ENCODE results near the gene METTL14. TPM values are rescaled to one million over a fixed set of nuclear protein-coding genes. Genes with fewer than 3 reads are reported as not detected.

METTL14 gene
- total RNA-seq, 1 experiment from 2014 or later = 53.8 TPM

- ATAC-seq = no peak
- Histone ChIP-seq H3K4me1 (ENCODE audit: control insufficient read depth in 1 of 2, insufficient read depth in 2 of 2, low read length in 2 of 2) (no peaks in the 10 kb centered on the region), H3K79me2 (ENCODE audit: insufficient read depth, low read length) (no peaks in the 10 kb centered on the region), H3K27me3 (ENCODE audit: insufficient read depth, low read length) (no peaks in the 10 kb centered on the region), H3K9me2 (ENCODE audit: insufficient read depth) (no peaks in the 10 kb centered on the region), H3K9ac (ENCODE audit: low read length) (no peak overlapping the region), H3K9me3 (ENCODE audit: control insufficient read depth in 1 of 2, insufficient read depth in 1 of 2, low read depth in 1 of 2, low read length in 2 of 2) (no peaks in the 10 kb centered on the region), H3K36me3 (ENCODE audit: control insufficient read depth in 1 of 2, insufficient read depth in 2 of 2, low read length in 2 of 2) (peaks cover 0 to 5% of the 10 kb centered on the region in 2 experiments; a peak in 1 of 4 replicates), H4K20me1 (ENCODE audit: insufficient read depth) (no peaks in the 10 kb centered on the region), H3K4me2 (ENCODE audit: low read length) (no peak overlapping the region), H3K27ac (ENCODE audit: low read depth, low read length) (no peak overlapping the region), H2AFZ (ENCODE audit: low read depth, low read length, poor library complexity, severe bottlenecking) (no peak overlapping the region), H3K4me3 (replicated peaks in 1 of 2; ENCODE audit: low read depth in 1 of 2, low read length in 2 of 2) (no peak overlapping the region)
- DNase-seq (ENCODE audit: low read depth, low spot score) = no peak
- CTCF ChIA-PET = no interaction called here
- POLR2A ChIA-PET = no interaction called here
- intact Hi-C loops (cut with micrococcal nuclease) = no loop called here
- RAD21 ChIA-PET (ENCODE audit: low non-redundant PET in 1 of 2, low total read pairs in 2 of 2, uncharacterized antibody in 2 of 2, unreplicated experiment in 2 of 2) = no interaction called here
- no TSS peak for BruUV-seq (replicated peaks)
- TF ChIP-seq MAX (IDR thresholded peaks at IDR 0.05) (no peak), SIN3A (IDR thresholded peaks at IDR 0.05; ENCODE audit: low read depth) (no peak), POLR2AphosphoS5 (IDR thresholded peaks at IDR 0.05; ENCODE audit: low read depth, low read length) (no peak), TCF7L2 (IDR thresholded peaks at IDR 0.05; ENCODE audit: borderline replicate concordance, extremely low read depth, insufficient read depth, insufficient read length) (no peak), POLR2A (IDR thresholded peaks at IDR 0.05; ENCODE audit: borderline replicate concordance, extremely low read depth, insufficient read depth, insufficient read length) (no peak), ELF1 (IDR thresholded peaks at IDR 0.05; ENCODE audit: borderline replicate concordance, low read depth) (no peak), SRF (IDR thresholded peaks at IDR 0.05; ENCODE audit: low read depth) (no peak), CTCF (IDR thresholded peaks at IDR 0.05 in 2 of 3, conservative IDR thresholded peaks at IDR 0.05 in 1 of 3; ENCODE audit: borderline replicate concordance in 1 of 3, insufficient read depth in 1 of 3, low read depth in 2 of 3, low read length in 2 of 3) (no peak), ZNF274 (IDR thresholded peaks at IDR 0.05; ENCODE audit: low read depth, low read length) (no peak), SP1 (IDR thresholded peaks at IDR 0.05; ENCODE audit: low read depth) (no peak), CBX3 (IDR thresholded peaks at IDR 0.05; ENCODE audit: low read depth) (no peak), CEBPB (IDR thresholded peaks at IDR 0.05; ENCODE audit: low read depth) (no peak), FOSL1 (IDR thresholded peaks at IDR 0.05; ENCODE audit: low read depth) (no peak), YY1 (IDR thresholded peaks at IDR 0.05; ENCODE audit: extremely low read depth, insufficient replicate concordance, low read depth, low read length) (no peak), EGR1 (IDR thresholded peaks at IDR 0.05; ENCODE audit: low read depth) (no peak)
- TF ChIP-seq, protein P1, sequence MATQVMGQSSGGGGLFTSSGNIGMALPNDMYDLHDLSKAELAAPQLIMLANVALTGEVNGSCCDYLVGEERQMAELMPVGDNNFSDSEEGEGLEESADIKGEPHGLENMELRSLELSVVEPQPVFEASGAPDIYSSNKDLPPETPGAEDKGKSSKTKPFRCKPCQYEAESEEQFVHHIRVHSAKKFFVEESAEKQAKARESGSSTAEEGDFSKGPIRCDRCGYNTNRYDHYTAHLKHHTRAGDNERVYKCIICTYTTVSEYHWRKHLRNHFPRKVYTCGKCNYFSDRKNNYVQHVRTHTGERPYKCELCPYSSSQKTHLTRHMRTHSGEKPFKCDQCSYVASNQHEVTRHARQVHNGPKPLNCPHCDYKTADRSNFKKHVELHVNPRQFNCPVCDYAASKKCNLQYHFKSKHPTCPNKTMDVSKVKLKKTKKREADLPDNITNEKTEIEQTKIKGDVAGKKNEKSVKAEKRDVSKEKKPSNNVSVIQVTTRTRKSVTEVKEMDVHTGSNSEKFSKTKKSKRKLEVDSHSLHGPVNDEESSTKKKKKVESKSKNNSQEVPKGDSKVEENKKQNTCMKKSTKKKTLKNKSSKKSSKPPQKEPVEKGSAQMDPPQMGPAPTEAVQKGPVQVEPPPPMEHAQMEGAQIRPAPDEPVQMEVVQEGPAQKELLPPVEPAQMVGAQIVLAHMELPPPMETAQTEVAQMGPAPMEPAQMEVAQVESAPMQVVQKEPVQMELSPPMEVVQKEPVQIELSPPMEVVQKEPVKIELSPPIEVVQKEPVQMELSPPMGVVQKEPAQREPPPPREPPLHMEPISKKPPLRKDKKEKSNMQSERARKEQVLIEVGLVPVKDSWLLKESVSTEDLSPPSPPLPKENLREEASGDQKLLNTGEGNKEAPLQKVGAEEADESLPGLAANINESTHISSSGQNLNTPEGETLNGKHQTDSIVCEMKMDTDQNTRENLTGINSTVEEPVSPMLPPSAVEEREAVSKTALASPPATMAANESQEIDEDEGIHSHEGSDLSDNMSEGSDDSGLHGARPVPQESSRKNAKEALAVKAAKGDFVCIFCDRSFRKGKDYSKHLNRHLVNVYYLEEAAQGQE (IDR thresholded peaks at IDR 0.05; ENCODE audit: low read depth) = no peak
- TF ChIP-seq, protein P2, sequence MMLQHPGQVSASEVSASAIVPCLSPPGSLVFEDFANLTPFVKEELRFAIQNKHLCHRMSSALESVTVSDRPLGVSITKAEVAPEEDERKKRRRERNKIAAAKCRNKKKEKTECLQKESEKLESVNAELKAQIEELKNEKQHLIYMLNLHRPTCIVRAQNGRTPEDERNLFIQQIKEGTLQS (IDR thresholded peaks at IDR 0.05) = no peak
These were observed 64.3 kb downstream of the METTL14 start for GRCh38 chr4:118749347-118749988.

Measured in HCT116 (cell line).